Testis (tissue), 2 donors: ENCODE data around the gene MSI2.

Source experiments
- POLR2A ChIP-seq: fragments of 450-650 bp; IDR thresholded peaks from one replicate; pipeline ENCODE4 v1.6.1; 2017; ENCODE audit warnings: antibody characterized with exemption, mild to moderate bottlenecking, moderate library complexity
- TF ChIP-seq, protein P1 (sequence below), 3 experiments: fragments of 450-650 bp in 2 of 3; fragments of 200-600 bp in 1 of 3; sonication (generic) in 1 of 3; IDR thresholded peaks; one replicate each; pipeline ENCODE4 v1.5.1; 2016 to 2019; ENCODE audit warnings: antibody characterized with exemption in 3 of 3, mild to moderate bottlenecking in 2 of 3, moderate library complexity in 1 of 3

GRCh38 chr17:57338257-57338914, 82.1 kb downstream of the MSI2 start:
- TF ChIP-seq, protein P1, sequence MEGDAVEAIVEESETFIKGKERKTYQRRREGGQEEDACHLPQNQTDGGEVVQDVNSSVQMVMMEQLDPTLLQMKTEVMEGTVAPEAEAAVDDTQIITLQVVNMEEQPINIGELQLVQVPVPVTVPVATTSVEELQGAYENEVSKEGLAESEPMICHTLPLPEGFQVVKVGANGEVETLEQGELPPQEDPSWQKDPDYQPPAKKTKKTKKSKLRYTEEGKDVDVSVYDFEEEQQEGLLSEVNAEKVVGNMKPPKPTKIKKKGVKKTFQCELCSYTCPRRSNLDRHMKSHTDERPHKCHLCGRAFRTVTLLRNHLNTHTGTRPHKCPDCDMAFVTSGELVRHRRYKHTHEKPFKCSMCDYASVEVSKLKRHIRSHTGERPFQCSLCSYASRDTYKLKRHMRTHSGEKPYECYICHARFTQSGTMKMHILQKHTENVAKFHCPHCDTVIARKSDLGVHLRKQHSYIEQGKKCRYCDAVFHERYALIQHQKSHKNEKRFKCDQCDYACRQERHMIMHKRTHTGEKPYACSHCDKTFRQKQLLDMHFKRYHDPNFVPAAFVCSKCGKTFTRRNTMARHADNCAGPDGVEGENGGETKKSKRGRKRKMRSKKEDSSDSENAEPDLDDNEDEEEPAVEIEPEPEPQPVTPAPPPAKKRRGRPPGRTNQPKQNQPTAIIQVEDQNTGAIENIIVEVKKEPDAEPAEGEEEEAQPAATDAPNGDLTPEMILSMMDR (IDR thresholded peaks at IDR 0.05): no peak
- TF ChIP-seq POLR2A: no peak
